ENCODE measurements around the gene AIFM2.
"Not testable (repeated sequence)": the region's sequence is repeated elsewhere in the genome, so short reads cannot be mapped to it uniquely, and the experiment has no call there.

Gene AIFM2

DNA sequence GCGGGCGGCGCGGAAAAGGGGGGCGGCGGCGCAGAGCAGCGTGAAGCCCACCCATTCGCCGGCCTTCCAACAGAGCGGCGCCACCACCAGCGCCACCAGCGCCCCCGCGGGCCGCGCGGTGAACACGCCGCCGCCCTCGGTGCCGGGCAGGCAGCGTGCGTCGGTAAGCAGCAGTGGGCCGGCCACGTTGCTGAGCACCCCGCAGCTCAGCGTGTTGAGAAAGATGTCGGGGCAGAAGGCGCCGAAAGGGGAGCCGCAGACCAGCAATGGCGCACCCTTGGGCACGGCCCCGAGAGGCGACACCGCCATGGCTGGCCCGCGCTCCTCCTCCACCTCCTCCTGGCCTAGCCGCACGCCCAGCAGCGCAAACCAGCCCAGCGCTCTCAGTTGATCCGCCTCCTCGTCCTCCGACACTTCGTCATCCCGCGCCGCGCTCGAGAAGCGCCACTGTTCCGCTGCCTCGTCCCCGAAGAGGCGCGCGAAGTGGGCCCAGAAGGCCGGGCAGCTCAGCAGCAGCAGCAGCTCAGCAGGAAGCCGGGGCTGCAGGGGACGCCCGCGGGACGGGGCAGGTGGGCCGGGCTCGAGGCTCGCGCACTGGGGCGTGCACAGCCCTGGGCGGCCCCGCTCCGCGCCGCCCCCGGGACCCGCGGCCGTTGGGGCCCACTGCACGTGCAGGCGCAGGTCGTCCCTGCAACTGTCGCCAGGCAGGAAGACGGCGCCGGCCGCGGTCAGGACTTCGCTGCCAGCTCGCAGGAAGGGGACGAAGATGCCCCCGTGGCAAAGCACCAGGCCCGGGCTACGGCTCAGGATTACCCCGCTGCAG is 13.3 kb upstream of the AIFM2 start:
- DNase-seq, result peak; percentile 87

DNA sequence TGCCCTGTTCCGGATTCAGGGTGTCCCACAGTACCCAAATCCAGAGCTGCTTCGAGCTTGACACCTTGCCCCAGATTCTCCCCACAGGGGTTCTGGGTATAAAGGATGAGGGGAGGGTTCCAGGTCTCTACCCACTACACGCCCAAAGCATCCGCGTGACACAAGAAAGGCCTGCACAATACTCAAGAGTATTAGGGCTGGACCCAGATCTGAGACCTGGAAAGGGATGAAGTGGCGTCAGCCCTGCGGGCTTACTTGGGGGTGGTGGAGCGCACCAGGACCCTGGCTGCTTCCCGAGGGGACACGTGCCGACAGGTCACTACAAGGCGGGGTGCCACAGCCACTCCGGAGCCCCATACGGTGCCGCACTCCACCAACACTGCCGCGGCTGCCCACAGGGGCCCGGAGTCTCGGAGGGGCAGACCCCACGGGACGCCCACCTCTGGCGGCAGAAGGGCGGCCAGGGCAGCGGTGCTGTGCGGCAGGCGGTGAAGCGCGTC is 12.6 kb upstream of the AIFM2 start:
- no peak for DNase-seq

DNA sequence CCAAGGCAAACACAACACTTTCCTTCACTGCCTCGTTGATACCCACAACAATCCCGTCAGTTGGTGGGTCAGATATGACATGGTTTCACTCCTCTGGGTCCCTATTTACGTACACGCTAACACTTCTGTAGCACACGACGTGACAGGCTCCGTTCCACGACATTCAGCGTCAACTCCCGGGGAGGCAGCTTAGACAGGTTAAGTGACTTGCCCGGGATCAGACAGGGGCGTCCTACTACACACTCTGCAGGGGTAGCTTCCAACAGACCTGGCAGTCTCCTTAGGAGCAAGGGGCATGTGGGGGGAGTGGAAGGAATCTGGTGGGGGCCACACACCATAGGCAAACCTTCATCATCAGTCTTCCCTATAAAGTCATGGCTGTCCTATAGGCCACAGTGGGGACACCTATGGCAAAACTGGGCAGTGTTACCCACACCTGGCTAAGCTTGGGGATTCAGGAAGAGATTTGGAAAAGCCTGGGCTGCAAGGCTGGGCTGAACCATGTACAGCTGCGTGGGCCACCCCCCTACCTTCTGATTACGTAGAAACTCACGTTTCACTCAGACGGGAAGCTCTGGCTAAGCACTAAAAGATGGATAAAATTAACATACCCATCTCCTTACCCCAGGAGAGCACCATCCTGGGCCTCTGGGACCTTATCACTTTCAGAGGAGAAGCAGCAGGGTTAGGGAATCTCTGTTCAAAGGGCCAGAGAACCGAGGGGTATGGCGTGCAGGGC is 11.9 kb upstream of the AIFM2 start:
- DNase-seq, result no peak

DNA sequence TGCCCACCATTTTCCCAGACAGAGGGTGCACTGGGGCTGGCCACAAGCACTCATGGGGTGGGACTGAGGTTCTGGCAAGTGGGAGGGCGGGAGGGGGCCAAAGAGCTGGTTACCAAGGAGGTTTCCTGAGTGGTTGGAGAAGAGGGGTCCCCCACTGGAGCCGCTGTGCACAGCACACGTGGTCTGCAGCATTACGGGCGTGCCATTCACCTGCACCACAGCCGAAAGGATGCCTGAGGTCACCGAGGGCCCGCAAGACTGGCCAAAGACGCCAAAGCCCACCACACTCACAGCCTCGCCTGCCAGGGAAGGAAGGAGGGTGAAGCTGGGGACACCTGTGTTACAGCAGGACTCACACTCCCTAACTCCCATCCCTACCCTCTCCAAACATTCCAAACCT is 9.9 kb upstream of the AIFM2 start:
- no peak for DNase-seq

DNA sequence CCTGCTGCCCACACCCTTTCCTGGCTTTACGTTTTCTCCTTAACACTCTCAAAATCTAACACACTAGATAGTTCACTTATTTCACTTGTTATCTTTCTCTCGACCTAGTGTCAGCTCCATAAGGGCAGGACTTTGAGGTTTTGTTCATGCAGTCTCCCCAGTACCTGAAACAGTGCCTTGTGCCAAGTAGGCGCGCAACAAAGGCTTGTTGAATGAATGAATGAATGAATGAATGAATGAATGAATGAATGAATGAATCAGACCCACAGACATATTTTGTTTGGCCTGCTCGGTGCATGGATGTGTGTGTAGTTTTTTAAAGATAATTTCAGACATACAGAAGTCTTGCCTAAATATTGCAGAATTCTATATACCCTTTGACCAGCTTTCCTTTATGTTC is 7.7 kb upstream of the AIFM2 start:
- no peak for DNase-seq

DNA sequence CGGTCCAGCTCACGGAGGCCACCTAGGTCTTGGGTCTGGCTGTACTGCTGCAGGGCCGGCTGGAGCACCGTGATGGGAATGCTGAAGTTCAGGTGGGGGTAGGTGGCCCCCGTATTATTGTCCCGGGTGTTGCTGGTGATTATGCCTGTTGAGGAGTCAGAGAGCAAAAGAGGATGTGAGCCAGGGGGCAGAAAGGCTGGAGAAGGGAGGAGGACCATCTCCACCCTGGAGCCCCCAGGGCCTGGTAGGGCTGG is 7.3 kb upstream of the AIFM2 start:
- DNase-seq, result no peak

DNA sequence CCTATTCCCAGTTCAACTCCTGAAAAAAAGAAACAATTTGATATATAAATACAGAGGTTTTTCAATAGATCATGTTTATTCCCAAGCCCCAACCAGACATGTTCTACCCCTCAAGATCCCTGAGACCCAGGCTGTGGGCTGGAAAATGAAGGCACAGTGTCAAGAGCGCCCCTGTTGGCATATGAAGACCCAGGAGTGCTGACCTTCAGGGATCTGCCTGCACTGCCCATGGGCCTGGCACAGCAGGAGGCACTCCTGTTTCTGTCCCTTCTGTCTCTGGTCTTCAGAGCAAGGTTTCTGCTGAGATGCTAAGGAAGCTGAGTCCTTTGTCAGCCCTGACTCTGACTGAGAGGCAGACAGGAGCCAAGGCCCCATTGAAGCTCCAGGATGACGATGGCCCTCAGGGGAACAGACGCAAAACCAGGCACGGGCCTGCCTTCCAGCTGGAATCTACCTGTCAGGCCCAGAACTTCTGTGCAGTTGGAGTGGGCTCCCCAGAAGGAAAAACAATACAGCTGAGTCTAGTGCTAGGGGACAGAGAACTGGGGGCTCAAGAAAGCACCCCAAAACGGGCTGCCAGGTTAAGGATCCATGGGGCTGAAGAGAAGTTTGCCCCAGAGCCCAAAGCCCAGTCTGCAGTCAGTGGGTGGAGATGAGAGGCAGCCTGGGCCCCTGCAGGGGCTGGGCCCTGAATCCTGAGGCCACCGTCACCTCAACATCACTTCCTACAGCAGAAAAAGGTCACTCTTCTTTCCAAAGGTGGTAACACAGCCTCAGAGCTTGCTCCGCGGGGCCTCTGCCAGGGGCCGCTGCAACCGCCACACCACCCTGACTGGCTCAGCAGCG is 6.7 kb upstream of the AIFM2 start:
- no peak for DNase-seq

DNA sequence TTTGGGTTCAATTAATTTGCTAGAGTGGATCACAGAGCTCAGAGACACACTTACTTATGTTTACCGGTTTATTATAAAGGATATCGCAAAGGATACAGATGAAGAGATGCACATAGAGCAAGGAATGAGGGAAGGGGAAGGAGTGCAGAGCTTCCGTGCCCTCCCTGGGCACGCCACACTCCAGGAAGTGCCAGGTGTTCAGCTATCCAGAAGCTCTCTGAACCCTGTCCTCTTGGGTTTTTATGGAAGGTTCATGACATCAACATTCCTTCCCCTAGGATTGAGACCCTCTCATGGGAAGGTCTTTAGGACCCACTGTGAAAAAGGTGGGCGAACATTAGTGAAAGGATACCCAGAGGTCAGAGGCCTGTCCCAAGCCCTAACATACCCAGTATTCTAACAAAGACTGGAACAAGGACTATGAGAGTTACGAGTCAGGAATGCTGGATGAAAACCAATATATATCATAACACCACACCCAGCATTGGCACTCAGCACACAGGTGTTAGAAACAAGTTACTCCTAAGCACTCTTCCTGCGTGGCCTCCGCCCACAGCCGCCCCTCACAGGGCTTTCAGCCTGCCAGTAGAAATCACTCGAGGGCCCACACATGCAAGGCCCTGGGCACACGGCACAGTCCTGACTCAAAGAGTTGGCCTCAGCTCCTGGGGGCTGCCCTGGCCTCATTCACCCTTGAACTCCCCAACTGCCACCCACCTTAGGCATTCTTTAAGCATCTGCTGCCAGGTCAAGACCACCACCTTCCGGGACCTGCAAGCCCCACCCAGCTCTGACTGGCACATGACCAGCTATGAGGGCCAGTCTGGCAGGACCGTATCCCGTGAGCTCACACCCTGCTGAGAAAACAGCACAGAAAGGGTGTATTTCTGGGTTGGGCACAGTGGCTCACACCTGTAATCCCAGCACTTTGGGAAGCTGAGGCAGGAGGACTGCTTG is 5.6 kb upstream of the AIFM2 start:
- no peak for DNase-seq

DNA sequence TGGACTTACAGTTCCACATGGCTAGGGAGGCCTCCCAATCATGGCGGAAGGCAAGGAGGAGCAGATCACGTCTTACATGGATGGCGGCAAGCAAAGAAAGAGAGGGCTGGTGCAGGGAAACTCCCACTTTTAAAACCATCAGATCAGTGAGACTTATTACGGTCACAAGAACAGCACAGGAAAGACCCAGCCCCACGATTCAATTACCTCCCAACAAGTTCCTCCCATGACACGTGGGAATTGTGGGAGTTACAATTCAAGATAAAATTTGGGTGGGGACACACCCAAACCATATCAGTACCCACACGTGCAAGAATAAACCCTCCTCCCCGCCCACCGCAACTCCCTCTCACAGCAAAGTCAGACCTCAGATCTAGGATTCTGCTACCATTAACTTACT is 4.5 kb upstream of the AIFM2 start:
- DNase-seq, result no peak

DNA sequence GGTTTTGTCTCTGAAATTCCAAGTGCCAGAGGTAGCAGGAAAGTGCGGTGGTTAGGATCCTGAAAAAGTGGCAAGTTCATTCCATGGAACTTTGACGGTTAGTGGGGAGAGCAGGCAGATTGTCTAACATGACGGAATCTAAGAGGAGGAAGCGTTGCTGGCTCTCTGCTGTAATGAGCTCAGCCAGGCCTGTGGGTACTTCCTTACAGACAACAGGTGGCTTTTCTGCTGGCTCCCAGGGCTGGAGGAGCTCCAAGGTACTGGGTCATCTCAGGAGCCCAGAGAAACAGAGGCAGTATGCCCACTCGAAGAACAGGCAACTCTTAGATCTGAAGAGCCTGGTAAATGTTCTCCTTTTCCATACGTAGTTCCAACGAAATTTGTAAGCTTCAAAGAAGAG is 3.1 kb upstream of the AIFM2 start:
- no peak for DNase-seq

DNA sequence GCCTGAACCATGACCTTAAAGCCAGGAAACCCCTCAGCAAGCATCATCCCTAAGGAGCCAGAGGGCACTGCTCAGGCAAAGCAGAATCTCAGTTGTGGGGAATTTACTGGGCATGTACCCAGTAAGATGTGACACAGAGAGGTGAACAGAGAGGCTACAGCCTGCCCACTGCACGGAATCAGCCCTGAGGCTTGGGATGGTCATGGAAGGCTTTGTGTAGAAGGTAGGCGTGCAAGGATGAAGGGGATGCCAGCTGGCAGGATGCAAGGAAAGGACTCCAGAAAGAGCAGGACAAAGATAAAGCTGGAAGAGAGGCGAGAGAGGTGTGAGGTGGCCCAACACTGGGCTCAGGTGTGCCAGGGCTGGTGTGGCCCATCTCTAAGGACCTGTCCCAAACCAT is 2.4 kb upstream of the AIFM2 start:
- no peak for DNase-seq

DNA sequence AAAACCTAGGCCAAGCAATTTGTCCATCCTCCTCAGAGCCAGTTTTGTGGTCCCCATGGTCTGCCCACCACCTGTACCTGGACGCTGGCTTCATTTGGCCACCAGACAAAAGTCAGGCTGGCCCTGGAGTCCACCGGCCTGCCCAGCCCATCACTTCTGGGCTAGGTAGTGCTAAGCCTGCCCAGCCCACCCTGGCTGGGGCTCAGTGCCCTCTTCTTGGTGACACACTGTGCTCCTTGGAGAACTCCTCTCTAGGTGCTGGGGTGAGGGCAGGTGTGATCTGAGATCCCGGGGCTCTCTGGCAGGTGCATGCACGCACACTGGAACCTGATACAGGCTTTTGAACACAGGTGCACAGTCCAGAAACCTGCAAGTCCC is 1.1 kb downstream of the AIFM2 start:
- no peak for DNase-seq

DNA sequence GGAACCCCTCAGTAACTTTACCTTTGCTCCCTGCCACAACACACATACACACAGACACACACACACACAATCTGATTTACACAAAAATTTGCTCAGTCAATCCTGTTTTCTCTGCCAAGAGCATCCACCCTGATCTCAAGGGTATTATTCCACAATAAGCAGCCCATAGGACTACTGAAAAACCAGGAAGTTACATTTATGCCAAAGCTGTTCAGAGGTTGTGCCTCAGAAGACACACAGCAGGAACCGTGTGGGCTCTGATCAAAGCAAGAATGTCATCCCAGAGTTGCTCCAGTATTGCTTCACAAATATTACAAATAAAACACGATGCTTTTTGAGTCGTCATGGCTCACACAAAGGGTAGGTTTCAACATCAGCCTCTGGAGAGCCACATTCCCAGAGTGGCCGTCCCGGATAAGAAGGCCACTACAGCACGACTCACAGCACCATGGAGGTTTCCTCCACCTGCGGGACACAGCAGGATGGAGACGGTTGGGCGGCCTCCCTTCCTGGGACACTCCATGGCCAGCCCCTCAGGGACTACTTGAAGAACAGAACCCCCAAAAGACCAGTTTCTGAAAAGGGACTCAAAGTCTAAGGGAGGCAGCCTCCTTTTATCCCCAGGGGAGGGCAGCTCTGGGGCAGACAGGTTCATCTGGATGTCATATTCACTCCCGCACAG is 1.6 kb downstream of the AIFM2 start:
- no peak for DNase-seq

DNA sequence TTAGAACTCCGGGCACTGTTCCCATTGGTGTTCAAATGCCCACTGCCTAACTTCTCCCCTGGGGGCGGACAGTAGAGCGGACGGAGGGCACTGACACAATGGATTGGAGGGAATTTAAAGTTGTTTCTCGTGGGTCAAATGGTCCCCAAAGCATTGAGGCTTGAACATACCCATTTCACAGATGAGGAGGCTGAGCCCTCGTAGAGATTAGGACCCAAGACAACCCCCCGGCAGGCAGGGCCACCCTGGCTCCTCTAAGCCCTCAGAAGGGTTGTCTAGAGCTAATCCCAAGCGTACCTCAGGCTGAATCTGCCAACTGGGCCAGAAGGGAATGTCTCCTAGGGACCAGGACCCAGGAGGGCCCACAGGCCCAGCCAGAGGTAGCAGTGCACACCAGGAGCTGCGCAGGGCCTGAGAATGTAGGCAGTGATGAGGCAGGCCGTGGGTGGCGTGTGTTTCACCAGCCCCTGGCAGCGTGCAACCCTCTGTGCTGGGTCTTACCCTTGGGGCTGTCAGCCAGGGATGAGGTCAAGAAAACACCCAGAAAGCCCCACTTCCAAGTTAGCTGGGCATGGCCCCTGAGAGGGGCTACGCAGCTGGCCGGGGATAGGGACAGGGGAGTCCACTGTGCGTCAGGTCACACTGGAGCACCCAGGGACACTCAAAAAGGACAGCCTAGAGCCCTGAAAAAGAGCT is 5.8 kb downstream of the AIFM2 start:
- no peak for DNase-seq

DNA sequence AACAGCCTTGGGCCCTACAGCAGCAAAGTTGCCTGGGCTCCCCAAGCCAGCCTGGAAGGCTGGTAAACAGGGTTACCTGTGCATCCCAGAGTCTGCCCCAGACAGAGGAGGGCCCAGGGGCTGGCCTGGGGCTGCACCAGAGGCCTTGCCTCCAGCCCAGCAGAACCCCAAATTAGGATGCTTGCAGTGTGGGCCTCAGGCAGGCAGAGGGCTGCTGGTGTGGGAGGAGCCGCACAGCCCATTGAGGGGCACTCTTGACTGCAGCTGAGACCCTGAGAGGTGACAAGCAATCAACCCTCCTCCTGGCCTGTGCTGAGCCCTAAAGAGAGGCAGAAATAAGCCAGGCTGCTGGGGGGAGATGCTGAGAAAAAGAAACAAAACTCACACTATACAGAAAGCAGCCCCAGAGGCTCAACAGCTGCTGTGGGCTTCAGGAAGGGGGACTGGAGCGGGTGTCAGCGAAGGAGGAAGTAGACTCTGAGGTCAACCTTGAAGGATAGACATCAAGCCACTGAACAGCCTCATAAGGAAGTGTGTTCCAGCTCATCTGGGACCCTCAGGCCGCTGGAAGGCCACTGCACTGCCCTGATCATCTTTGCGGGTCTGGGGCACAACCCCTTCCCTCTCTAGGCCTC is 6.6 kb downstream of the AIFM2 start:
- no peak for DNase-seq

DNA sequence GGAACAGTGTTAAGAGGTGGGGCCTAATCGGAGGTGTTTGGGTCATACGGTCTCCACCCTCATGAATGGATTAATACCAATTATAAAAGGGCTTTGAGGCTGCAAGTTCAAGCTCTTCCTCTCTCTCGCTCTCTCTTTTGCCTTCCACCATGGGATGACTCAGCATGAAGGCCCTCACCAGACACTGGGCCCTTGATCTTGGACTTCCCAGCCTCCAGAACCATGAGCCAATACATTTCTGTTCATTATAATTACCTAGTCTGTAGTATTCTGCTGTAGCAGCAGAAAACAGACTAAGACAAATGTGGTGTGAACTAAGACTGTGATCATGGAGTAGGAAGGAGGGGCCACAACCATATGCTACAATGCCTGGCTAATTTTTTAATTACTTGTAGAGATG is 7.7 kb downstream of the AIFM2 start:
- no peak for DNase-seq

DNA sequence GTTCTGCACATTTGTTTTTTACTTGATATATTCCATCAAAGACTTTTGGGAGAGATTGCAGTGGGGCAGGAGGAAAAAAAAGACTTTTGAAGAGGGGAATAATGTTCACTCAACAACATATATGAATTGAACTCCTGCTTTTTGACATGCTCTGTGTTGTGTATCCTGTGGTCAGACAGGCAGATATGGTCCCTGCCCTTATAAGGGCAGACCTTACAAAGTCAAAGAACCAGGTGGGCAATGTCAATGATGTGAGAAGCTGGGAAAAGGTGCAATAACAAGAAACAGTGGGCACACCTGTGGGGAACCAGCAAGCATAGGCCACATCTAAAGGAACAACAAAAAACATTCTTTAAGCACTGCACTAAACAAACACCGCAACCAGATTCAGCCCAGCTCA is 8.2 kb downstream of the AIFM2 start:
- DNase-seq, result no peak

DNA sequence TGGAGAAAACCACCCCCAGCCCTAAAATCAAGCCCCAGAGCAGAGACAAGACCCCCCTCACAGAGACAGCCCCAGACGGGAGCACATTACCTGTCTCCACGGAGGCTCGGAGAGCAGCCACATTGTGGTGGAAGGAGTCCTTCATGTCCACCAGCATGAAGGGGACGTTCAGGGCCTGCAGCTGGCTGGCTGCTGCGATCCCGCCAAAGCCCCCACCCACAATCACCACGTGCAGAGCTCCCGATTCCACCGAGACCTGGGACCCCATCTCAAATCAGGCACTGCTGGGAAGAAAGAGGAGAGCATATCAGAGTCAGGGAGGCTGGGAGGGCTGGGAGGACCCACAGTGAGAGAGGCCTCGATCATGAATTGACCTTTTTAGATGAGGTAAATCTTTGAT is 8.8 kb downstream of the AIFM2 start:
- DNase-seq, result no peak

DNA sequence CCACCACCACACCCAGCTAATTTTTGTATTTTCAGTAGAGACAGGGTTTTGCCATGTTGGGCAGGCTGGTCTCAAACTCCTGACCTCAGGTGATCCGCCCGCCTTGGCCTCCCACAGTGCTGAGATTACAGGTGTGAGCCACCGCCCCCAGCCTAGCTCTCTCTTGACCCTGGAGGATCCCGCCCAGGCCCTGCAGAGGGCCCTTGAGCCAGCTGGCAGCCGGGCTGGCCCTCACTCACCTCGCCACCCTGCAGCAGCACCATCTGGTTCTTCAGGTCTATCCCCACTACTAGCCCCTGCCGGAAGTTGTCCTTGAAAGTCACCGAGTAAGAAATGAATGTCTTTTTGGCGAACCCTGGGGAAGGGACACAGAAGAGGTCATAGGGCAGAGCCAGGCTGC is 9.5 kb downstream of the AIFM2 start:
- not testable (repeated sequence) for DNase-seq

DNA sequence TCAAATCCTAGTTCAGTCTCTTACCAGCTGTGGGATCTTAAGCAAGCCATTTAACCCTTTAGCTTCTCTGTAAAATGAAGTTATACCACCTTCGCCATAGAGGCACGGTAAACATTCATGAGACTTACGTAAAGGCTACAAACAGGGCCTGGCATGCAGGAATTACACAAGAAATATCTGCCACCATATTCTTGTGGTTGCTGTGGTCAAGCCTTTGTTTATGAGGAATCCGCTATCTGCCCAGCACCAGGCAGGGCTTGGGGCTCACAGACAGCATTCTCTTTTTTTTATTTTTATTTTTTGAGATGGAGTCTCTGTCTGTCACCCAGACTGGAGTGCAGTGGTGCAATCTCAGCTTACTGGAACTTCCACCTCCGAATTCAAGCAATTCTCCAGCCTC is 9.9 kb downstream of the AIFM2 start:
- DNase-seq, result no peak

Data from eye (tissue), 1 donor.